Type B pancreatic cell (in vitro differentiated cells): ENCODE measurements around the gene REPS1. TPM values are rescaled to one million over a fixed set of nuclear protein-coding genes. Genes with fewer than 3 reads are reported as not detected.

Experiments
- DNase-seq: peaks from one replicate; pipeline ENCODE4 v3.0.0; 2021; ENCODE audit warnings: mixed read lengths; ENCODE audit not compliant: unreplicated experiment; ENCODE audit errors: extremely low spot score
- H3K27ac Mint-ChIP-seq: 2 replicates; pipeline ENCODE4 v1.8.0; 2021; ENCODE audit warnings: mild to moderate bottlenecking, mixed read lengths
- H3K27me3 Mint-ChIP-seq: 2 replicates; pipeline ENCODE4 v1.8.0; 2021; ENCODE audit warnings: mixed read lengths
- H3K36me3 Mint-ChIP-seq: 2 replicates; pipeline ENCODE4 v1.8.0; 2021; ENCODE audit warnings: mixed read lengths
- H3K4me1 Mint-ChIP-seq: one replicate; pipeline ENCODE4 v1.8.0; 2021; ENCODE audit warnings: mixed read lengths; ENCODE audit not compliant: unreplicated experiment
- H3K4me3 Mint-ChIP-seq: 2 replicates; pipeline ENCODE4 v1.8.0; 2021; ENCODE audit warnings: mild to moderate bottlenecking, mixed read lengths
- H3K9me3 Mint-ChIP-seq: 2 replicates; pipeline ENCODE4 v1.8.0; 2021; ENCODE audit warnings: mixed read lengths
- CTCF ChIP-seq: fragments of 200-600 bp; sonication (generic); conservative IDR thresholded peaks from 2 replicates; pipeline ENCODE4 v1.5.0; 2021; ENCODE audit warnings: antibody characterized with exemption, mild to moderate bottlenecking
- total RNA-seq: library from RNA; stranded (reverse); gene quantifications from 2 replicates; pipeline ENCODE4 v1.2.1, GENCODE V29; 2021; ENCODE audit warnings: low replicate concordance

REPS1 gene
- total RNA-seq, 1 donor from 2014 or later = 57.0 TPM

GRCh38 chr6:138865480-138866109, 122.5 kb downstream of the REPS1 start:
- TF ChIP-seq CTCF = no peak
- Mint-ChIP-seq H3K27ac (no peak overlapping the region), H3K9me3 (no peaks in the 10 kb centered on the region), H3K4me1 (peaks cover 18% of the 10 kb centered on the region), H3K36me3 (no peaks in the 10 kb centered on the region), H3K27me3 (no peaks in the 10 kb centered on the region), H3K4me3 (no peak overlapping the region)
- DNase-seq = no peak

- TF ChIP-seq CTCF = no peak
- Mint-ChIP-seq H3K36me3 (no peaks in the 10 kb centered on the region), H3K27me3 (no peaks in the 10 kb centered on the region), H3K4me3 (no peak overlapping the region), H3K4me1 (peaks cover 17% of the 10 kb centered on the region), H3K27ac (no peak overlapping the region), H3K9me3 (no peaks in the 10 kb centered on the region)
- DNase-seq = no peak
Measured at GRCh38 chr6:138864343-138864890, 123.6 kb downstream of the REPS1 start.

GRCh38 chr6:138863321-138863720, 124.7 kb downstream of the REPS1 start:
- no peak overlapping the region for H3K4me3 Mint-ChIP-seq
- H3K27me3 Mint-ChIP-seq = no peaks in the 10 kb centered on the region
- H3K27ac Mint-ChIP-seq = no peak overlapping the region
- H3K36me3 Mint-ChIP-seq = no peaks in the 10 kb centered on the region
- H3K9me3 Mint-ChIP-seq = no peaks in the 10 kb centered on the region
- no peak for TF ChIP-seq CTCF
- H3K4me1 Mint-ChIP-seq = peaks cover 12% of the 10 kb centered on the region
- DNase-seq = no peak

- no peaks in the 10 kb centered on the region for H3K36me3 Mint-ChIP-seq
- no peaks in the 10 kb centered on the region for H3K9me3 Mint-ChIP-seq
- H3K4me1 Mint-ChIP-seq = peaks cover 12% of the 10 kb centered on the region
- no peak overlapping the region for H3K4me3 Mint-ChIP-seq
- H3K27me3 Mint-ChIP-seq = no peaks in the 10 kb centered on the region
- no peak for TF ChIP-seq CTCF
- DNase-seq = no peak
- no peak overlapping the region for H3K27ac Mint-ChIP-seq
Measured at GRCh38 chr6:138862456-138862855, 125.6 kb downstream of the REPS1 start.

- Mint-ChIP-seq H3K9me3 (no peaks in the 10 kb centered on the region), H3K36me3 (no peaks in the 10 kb centered on the region), H3K4me1 (peaks cover 4% of the 10 kb centered on the region), H3K27me3 (no peaks in the 10 kb centered on the region), H3K4me3 (no peak overlapping the region), H3K27ac (no peak overlapping the region)
- no peak for DNase-seq
- TF ChIP-seq CTCF = no peak
Measured at GRCh38 chr6:138857775-138858174, 130.3 kb downstream of the REPS1 start.

- no peak for DNase-seq
Measured at GRCh38 chr6:138856654-138857053, 131.4 kb downstream of the REPS1 start.

More at GRCh38 chr6:138856654-138857053, 131.4 kb downstream of the REPS1 start:
- Mint-ChIP-seq H3K4me1 (peaks cover 4% of the 10 kb centered on the region), H3K27ac (no peak overlapping the region), H3K27me3 (no peaks in the 10 kb centered on the region), H3K36me3 (no peaks in the 10 kb centered on the region), H3K4me3 (no peak overlapping the region), H3K9me3 (peaks cover 4% of the 10 kb centered on the region)
- no peak for TF ChIP-seq CTCF
